IPS DF 6.9 (cell line): ENCODE results near the gene GMPPA.

ENCODE experiments used
- DNase-seq: peaks from one replicate; pipeline ENCODE4 v3.0.0-alpha.2; 2013; ENCODE audit warnings: low read depth, low spot score
- H3K27ac ChIP-seq: one replicate; pipeline ENCODE4 v1.5.1; 2013; ENCODE audit warnings: low read length, control low read depth
- H3K27me3 ChIP-seq: 2 replicates; pipeline ENCODE4 v1.6.1; 2013; ENCODE audit warnings: mild to moderate bottlenecking, low read length; ENCODE audit not compliant: control insufficient read depth, insufficient read depth
- H3K36me3 ChIP-seq: 2 replicates; pipeline ENCODE4 v1.6.1; 2013; ENCODE audit warnings: low read length; ENCODE audit not compliant: control insufficient read depth, insufficient read depth
- H3K4me1 ChIP-seq: 2 replicates; pipeline ENCODE4 v1.6.1; 2013; ENCODE audit warnings: low read length; ENCODE audit not compliant: control insufficient read depth, insufficient read depth
- H3K4me3 ChIP-seq: 2 replicates; pipeline ENCODE4 v1.5.1; 2013; ENCODE audit warnings: mild to moderate bottlenecking, low read length
- H3K9me3 ChIP-seq: 2 replicates; pipeline ENCODE4 v1.6.1; 2013; ENCODE audit warnings: low read length, inconsistent platforms; ENCODE audit not compliant: control insufficient read depth, insufficient read depth
- WGBS: extraction: QIAGEN DNeasy Blood & Tissue Kit; methylation state at CpG from one replicate; pipeline ENCODE4 v1.1.7; 2013; ENCODE audit warnings: mixed read lengths, missing lambda C conversion rate; ENCODE audit not compliant: insufficient read length, insufficient coverage; 5-methylcytosine and 5-hydroxymethylcytosine counted together

Gene GMPPA

GRCh38 chr2:219498280-219499057 is at the start of gene GMPPA:
Gene GMPPA (plus strand): TSS chr2:219498891. CDS start chr2:219499976, 1,085 bp downstream.
- peak; percentile 97 for DNase-seq
- H3K4me3 ChIP-seq = peak within 1 kb of the TSS; percentile 70; the same call in 1 of the 2 replicates
- no CpG with 5 or more reads among the region's 49 CpGs for WGBS
- H3K27ac ChIP-seq = no peak within 1 kb of the TSS
- no peaks in the 10 kb centered on the region for H3K9me3 ChIP-seq
- peaks cover 4% of the 10 kb centered on the region; the same call in 1 of the 2 replicates for H3K27me3 ChIP-seq
- peaks cover 2% of the 10 kb centered on the region for H3K36me3 ChIP-seq
- H3K4me1 ChIP-seq = peaks cover 8% of the 10 kb centered on the region

GRCh38 chr2:219449609-219450008 is 49.1 kb upstream of the GMPPA start:
- no peak for DNase-seq
- Histone ChIP-seq H3K4me1 (peaks cover 13% of the 10 kb centered on the region), H3K27ac (no peak overlapping the region), H3K27me3 (no peaks in the 10 kb centered on the region), H3K36me3 (no peaks in the 10 kb centered on the region), H3K9me3 (no peaks in the 10 kb centered on the region; the same call in 1 of the 2 replicates), H3K4me3 (no peak overlapping the region)
- no CpG with 5 or more reads among the region's 5 CpGs for WGBS

GRCh38 chr2:219451661-219452360 is 46.9 kb upstream of the GMPPA start:
- Histone ChIP-seq H3K4me1 (peaks cover 10% of the 10 kb centered on the region), H3K4me3 (no peak overlapping the region), H3K27ac (no peak overlapping the region), H3K36me3 (no peaks in the 10 kb centered on the region), H3K9me3 (no peaks in the 10 kb centered on the region; the same call in 1 of the 2 replicates), H3K27me3 (no peaks in the 10 kb centered on the region)
- DNase-seq = no peak
- no CpG with 5 or more reads among the region's 18 CpGs for WGBS

- Histone ChIP-seq H3K4me1 (peaks cover 10% of the 10 kb centered on the region), H3K9me3 (no peaks in the 10 kb centered on the region; the same call in 1 of the 2 replicates), H3K36me3 (no peaks in the 10 kb centered on the region), H3K27ac (no peak overlapping the region), H3K4me3 (no peak overlapping the region), H3K27me3 (no peaks in the 10 kb centered on the region)
- no CpG with 5 or more reads among the region's 23 CpGs for WGBS
- DNase-seq = no peak
Measured at GRCh38 chr2:219452361-219453317, 46.1 kb upstream of the GMPPA start.

- Histone ChIP-seq H3K4me3 (no peak overlapping the region), H3K27me3 (no peaks in the 10 kb centered on the region), H3K36me3 (no peaks in the 10 kb centered on the region), H3K9me3 (no peaks in the 10 kb centered on the region; the same call in 1 of the 2 replicates), H3K27ac (no peak overlapping the region), H3K4me1 (peaks cover 5% of the 10 kb centered on the region)
- no peak for DNase-seq
- no CpG with 5 or more reads among the region's 10 CpGs for WGBS
Measured at GRCh38 chr2:219453671-219454590, 44.8 kb upstream of the GMPPA start.

GRCh38 chr2:219455581-219455980 is 43.1 kb upstream of the GMPPA start:
- no CpG with 5 or more reads among the region's 6 CpGs for WGBS
- H3K27me3 ChIP-seq = no peaks in the 10 kb centered on the region
- no peak for DNase-seq

GRCh38 chr2:219457784-219458369 is 40.8 kb upstream of the GMPPA start:
- Histone ChIP-seq H3K36me3 (no peaks in the 10 kb centered on the region), H3K9me3 (no peaks in the 10 kb centered on the region), H3K4me1 (peaks cover 20% of the 10 kb centered on the region), H3K27me3 (no peaks in the 10 kb centered on the region), H3K4me3 (no peak overlapping the region), H3K27ac (no peak overlapping the region)
- DNase-seq = no peak
- no CpG with 5 or more reads among the region's 5 CpGs for WGBS

More at GRCh38 chr2:219455581-219455980, 43.1 kb upstream of the GMPPA start:
- H3K4me1 ChIP-seq = peaks cover 11% of the 10 kb centered on the region
- no peaks in the 10 kb centered on the region for H3K36me3 ChIP-seq
- no peaks in the 10 kb centered on the region; the same call in 1 of the 2 replicates for H3K9me3 ChIP-seq
- H3K4me3 ChIP-seq = no peak overlapping the region
- H3K27ac ChIP-seq = no peak overlapping the region

- no CpG with 5 or more reads among the region's 8 CpGs for WGBS
- Histone ChIP-seq H3K27me3 (no peaks in the 10 kb centered on the region), H3K4me1 (peaks cover 19% of the 10 kb centered on the region), H3K9me3 (no peaks in the 10 kb centered on the region), H3K27ac (no peak overlapping the region), H3K36me3 (no peaks in the 10 kb centered on the region), H3K4me3 (no peak overlapping the region)
- DNase-seq = no peak
Measured at GRCh38 chr2:219458996-219459395, 39.7 kb upstream of the GMPPA start.
